Naive thymus-derived CD8-positive, alpha-beta T cell (primary cell): ENCODE measurements around the gene FAM131C. TPM values are rescaled to one million over a fixed set of nuclear protein-coding genes. Genes with fewer than 3 reads are reported as not detected.

Experiments used
- ATAC-seq, 2 donors: fragments of 150-1000 bp; cut with Tn5 transposase in 1 of 2; sonication (Bioruptor Pico), chemical (Tn5 transposase) in 1 of 2; 1 replicate in 1 of 2; 2 replicates in 1 of 2; pipeline ENCODE4 v1.10.0; 2021; ENCODE audit warnings: mild to moderate bottlenecking in 2 of 2, moderate library complexity in 2 of 2
- POLR2A ChIA-PET: fragments of 350-600 bp; sonication (Branson Sonifier 250); formaldehyde crosslinking; loops from one replicate; lab custom pipeline; 2021; ENCODE audit warnings: antibody characterized with exemption; lab: Charles Lee
- DNase-seq, 10 donors: peaks; one replicate each; pipeline versions ENCODE4 v3.0.0 to v3.0.0-alpha.2; 2020 to 2022
- H3K27ac Mint-ChIP-seq, 10 donors: one replicate each; pipeline ENCODE4 v1.8.0; 2020 to 2022; ENCODE audit warnings: mild to moderate bottlenecking in 10 of 10, mixed read lengths in 10 of 10, moderate library complexity in 4 of 10, inconsistent platforms in 1 of 10
- H3K27me3 Mint-ChIP-seq, 5 donors: one replicate each; pipeline ENCODE4 v1.8.0; 2021 to 2022; ENCODE audit warnings: mixed read lengths in 5 of 5
- H3K36me3 Mint-ChIP-seq, 3 donors: one replicate each; pipeline ENCODE4 v1.8.0; 2020 to 2022; ENCODE audit warnings: mixed read lengths in 3 of 3, mild to moderate bottlenecking in 2 of 3, inconsistent platforms in 1 of 3
- H3K4me1 Mint-ChIP-seq, 4 donors: one replicate each; pipeline ENCODE4 v1.8.0; 2021 to 2022; ENCODE audit warnings: mixed read lengths in 4 of 4
- H3K4me3 Mint-ChIP-seq, 10 donors: one replicate each; pipeline ENCODE4 v1.8.0; 2020 to 2022; ENCODE audit warnings: mild to moderate bottlenecking in 10 of 10, mixed read lengths in 10 of 10, moderate library complexity in 6 of 10, inconsistent platforms in 1 of 10
- H3K9me3 Mint-ChIP-seq, 9 donors: one replicate each; pipeline ENCODE4 v1.8.0; 2020 to 2022; ENCODE audit warnings: mixed read lengths in 9 of 9, mild to moderate bottlenecking in 3 of 9, inconsistent platforms in 1 of 9, moderate library complexity in 1 of 9
- polyA plus RNA-seq, 3 donors: library from polyadenylated mRNA; unstranded; fragments of 300-500 nt; fragmentation: Illumina TruSeq; gene quantifications; one replicate each; pipeline ENCODE4 v1.2.3, GENCODE V29; 2021
- total RNA-seq, 8 experiments: library from RNA in 2 of 8; stranded (reverse) in 2 of 8; gene quantifications; one replicate each; pipeline ENCODE4 v1.2.3 and lab custom pipeline; 2021 to 2026

Gene FAM131C
- total and polyA plus RNA-seq, 5 experiments from 2014 or later, result not detected

- peaks cover 8 to 25% (median 14%) of the 10 kb centered on the region in 4 donors for H3K4me1 Mint-ChIP-seq
- H3K4me3 Mint-ChIP-seq, result peak overlapping the region in 7 of 10 donors; percentile 11 to 65 (median 38)
- ATAC-seq, result peak; percentile 23 to 31
- H3K27me3 Mint-ChIP-seq, result peaks cover 12 to 23% (median 15%) of the 10 kb centered on the region in 5 donors
- POLR2A ChIA-PET, result no interaction called here
- no peak for DNase-seq
- H3K27ac Mint-ChIP-seq, result no peak overlapping the region
- H3K36me3 Mint-ChIP-seq, result no peaks in the 10 kb centered on the region
- no peaks in the 10 kb centered on the region for H3K9me3 Mint-ChIP-seq
Measured at GRCh38 chr1:16072616-16073484, 601 bp downstream of the FAM131C start.

GRCh38 chr1:16072095-16072494 lies 1.4 kb downstream of the FAM131C start:
- DNase-seq (no peak), ATAC-seq (no peak)
- H3K27me3 Mint-ChIP-seq, result peaks cover 10 to 27% (median 15%) of the 10 kb centered on the region in 5 donors
- H3K9me3 Mint-ChIP-seq, result no peaks in the 10 kb centered on the region
- H3K27ac Mint-ChIP-seq, result peak overlapping the region in 1 of 10 donors; percentile 14
- no peaks in the 10 kb centered on the region for H3K36me3 Mint-ChIP-seq
- peak overlapping the region in 7 of 10 donors; percentile 33 to 55 (median 45) for H3K4me3 Mint-ChIP-seq
- peaks cover 8 to 25% (median 14%) of the 10 kb centered on the region in 4 donors for H3K4me1 Mint-ChIP-seq
- POLR2A ChIA-PET, result no interaction called here

GRCh38 chr1:16071614-16072013 lies 1.8 kb downstream of the FAM131C start:
- Mint-ChIP-seq H3K36me3 (no peaks in the 10 kb centered on the region), H3K9me3 (no peaks in the 10 kb centered on the region), H3K27me3 (peaks cover 9 to 27% (median 14%) of the 10 kb centered on the region in 5 donors), H3K4me3 (peak overlapping the region in 4 of 10 donors; percentile 33 to 45 (median 39)), H3K27ac (no peak overlapping the region), H3K4me1 (peaks cover 8 to 25% (median 14%) of the 10 kb centered on the region in 4 donors)
- DNase-seq (no peak), ATAC-seq (no peak)
- POLR2A ChIA-PET, result no interaction called here

DNA sequence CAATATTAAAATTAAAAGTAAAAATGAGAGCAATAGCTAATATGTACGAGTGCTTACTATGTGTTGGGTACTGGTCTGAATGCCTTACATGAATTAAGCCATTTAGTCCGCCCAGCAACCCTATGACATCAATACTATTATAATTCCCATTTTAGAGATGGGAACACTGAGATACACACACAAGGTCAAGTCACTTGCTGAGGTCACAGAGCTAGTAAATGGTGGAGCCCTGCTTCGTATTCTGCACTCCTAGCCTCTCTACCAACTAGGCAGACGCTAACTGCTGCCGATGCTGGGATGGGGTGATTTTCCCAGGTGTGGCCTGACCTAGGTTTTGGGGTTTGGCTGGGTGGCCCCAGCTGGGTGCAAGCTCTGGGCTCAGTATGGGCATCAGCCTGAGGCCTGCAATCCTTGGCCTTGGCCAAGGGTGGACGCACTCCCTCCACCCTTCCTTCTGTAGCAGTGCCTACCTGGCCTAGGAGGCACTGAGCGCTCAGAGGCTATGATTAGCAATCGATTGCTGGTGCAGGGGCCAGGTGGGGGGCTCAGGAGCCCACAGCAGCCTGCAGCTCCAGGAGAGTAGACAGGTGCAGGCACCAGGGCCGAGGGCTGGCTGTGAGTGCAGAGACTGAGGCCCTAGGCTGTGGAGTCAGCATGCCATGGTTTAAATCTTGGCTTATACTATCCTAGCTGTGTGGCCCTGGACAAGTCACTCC lies 2.7 kb downstream of the FAM131C start:
- POLR2A ChIA-PET, result interaction anchor here (0.6 kb wide), 1 partner anchor 198 kb away, joined by 3 read pairs; no protein-coding TSS in a partner anchor
- Mint-ChIP-seq H3K36me3 (no peaks in the 10 kb centered on the region), H3K4me3 (no peak overlapping the region), H3K9me3 (no peaks in the 10 kb centered on the region), H3K27me3 (peaks cover 9 to 27% (median 15%) of the 10 kb centered on the region in 5 donors), H3K27ac (no peak overlapping the region), H3K4me1 (peaks cover 8 to 25% (median 14%) of the 10 kb centered on the region in 4 donors)
- no peak for DNase-seq
- ATAC-seq, result no peak

DNA sequence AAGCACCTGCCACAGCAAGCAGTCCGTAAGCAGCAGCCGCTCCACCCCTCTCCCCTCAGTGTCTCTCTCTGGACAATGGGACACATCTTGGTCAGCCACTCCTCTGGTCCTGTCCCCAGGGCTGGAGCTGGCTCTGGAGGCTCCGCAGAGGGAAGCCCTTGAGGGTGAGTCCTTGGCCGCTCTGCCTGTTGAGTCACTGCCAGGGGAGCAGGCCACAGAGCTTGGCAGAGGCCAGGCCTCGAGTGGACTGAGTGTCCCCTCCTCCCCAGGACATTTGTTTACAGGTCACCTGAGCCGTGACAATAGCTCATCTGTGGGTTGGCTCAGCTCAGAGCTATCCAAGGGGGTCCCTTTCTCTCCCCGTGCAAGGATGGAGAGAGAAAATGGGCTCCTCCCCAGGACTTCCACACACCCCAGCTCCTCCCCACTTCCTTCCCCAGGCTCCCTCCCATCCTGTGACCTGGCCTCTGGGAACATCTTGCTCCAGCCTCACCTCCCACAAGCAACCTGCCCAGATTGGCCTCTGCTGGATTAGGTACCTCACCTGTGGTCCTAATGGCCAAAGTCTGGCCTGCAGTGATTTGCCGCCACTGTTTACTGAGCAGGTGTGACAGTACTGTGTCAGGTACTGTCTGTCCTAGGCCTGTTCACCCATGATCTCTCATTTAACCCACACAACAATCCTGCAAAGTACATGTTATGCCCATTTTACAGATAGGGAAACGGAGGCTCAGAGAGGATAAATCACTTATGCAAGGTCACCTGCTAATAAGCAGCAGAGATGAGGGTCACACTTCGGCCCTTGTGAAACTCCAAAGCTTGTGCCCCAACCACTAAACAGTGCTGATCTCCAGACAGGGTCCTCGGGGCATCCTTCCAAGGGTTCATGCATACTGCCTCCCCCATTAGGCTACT lies 4.8 kb downstream of the FAM131C start:
- no peak overlapping the region for H3K4me3 Mint-ChIP-seq
- POLR2A ChIA-PET, result no interaction called here
- H3K4me1 Mint-ChIP-seq, result peaks cover 10 to 32% (median 18%) of the 10 kb centered on the region in 4 donors
- H3K36me3 Mint-ChIP-seq, result no peaks in the 10 kb centered on the region
- H3K9me3 Mint-ChIP-seq, result no peaks in the 10 kb centered on the region
- peaks cover 3 to 28% (median 14%) of the 10 kb centered on the region in 5 donors for H3K27me3 Mint-ChIP-seq
- DNase-seq (no peak), ATAC-seq (no peak)
- H3K27ac Mint-ChIP-seq, result no peak overlapping the region

GRCh38 chr1:16067933-16068332 lies 5.5 kb downstream of the FAM131C start:
- DNase-seq (no peak), ATAC-seq (no peak)
- no peaks in the 10 kb centered on the region for H3K9me3 Mint-ChIP-seq
- peak overlapping the region in 1 of 10 donors; percentile 27 for H3K27ac Mint-ChIP-seq
- POLR2A ChIA-PET, result interaction anchor here (0.5 to 0.6 kb wide), 2 partner anchors 19 to 875 kb away, joined by 3 read pairs; no protein-coding TSS in a partner anchor
- H3K4me1 Mint-ChIP-seq, result peaks cover 10 to 31% (median 18%) of the 10 kb centered on the region in 4 donors
- H3K36me3 Mint-ChIP-seq, result no peaks in the 10 kb centered on the region
- H3K27me3 Mint-ChIP-seq, result peaks cover 3 to 28% (median 14%) of the 10 kb centered on the region in 5 donors
- no peak overlapping the region for H3K4me3 Mint-ChIP-seq

DNA sequence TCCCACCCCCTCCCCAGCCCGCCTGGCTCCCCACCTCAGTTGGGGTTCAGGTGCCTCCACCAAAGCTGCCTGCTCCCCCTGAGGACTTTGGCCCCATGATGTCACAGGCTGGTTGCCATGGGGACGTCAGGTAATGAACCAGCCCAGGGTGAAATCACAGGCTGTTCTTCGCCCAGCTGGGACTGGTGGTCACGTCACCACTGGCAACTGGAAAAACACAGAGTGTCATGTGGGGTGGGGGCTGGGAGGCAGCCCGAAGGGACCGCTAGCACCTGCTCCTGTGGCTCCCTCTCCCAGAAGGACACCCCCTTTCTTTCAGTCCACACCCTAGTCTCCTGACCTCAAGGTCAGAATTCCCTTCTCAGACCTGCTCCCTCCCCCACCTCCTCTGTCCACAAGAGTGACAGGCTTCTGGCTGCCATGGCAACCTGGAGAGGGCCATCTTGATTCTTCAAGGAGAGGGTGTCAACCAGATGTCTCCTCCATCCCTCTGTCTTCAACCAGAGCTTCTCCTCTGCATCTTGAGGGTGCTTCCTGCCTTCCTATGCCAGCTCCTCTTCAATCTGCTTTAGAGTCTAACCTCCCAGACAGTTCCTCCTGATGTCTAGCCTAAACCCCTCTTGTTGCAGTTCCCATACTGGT lies 6.2 kb downstream of the FAM131C start:
- Mint-ChIP-seq H3K36me3 (no peaks in the 10 kb centered on the region), H3K4me1 (peaks cover 10 to 31% (median 18%) of the 10 kb centered on the region in 4 donors), H3K4me3 (no peak overlapping the region), H3K27ac (peak overlapping the region in 1 of 10 donors; percentile 47), H3K9me3 (no peaks in the 10 kb centered on the region), H3K27me3 (peaks cover 3 to 23% (median 14%) of the 10 kb centered on the region in 5 donors)
- POLR2A ChIA-PET, result interaction anchor here (0.5 to 0.6 kb wide), 2 partner anchors 19 to 876 kb away, joined by 3 read pairs; no protein-coding TSS in a partner anchor
- DNase-seq (no peak), ATAC-seq (peak in 1 of 2 donors; percentile 30)

DNA sequence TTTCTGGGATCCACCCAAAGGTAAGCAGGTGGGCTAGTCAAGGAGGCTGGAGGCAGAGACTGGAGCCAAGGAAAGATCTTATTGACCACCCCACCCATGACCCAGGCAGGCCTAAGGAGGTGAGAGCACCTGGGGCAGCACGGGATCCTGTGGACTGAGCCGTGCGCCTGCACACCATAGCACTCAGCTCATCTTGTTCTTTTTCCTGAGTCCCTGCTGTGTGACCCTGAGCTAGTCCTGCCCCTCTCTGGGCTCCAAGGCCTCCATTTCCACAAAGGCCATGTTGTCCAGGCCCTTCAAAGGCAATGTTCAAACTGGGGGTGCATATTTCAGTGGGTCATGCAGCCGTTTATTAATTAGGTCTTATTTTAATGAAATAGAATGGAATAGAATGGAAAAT lies 7.2 kb downstream of the FAM131C start:
- POLR2A ChIA-PET, result no interaction called here
- Mint-ChIP-seq H3K27ac (no peak overlapping the region), H3K27me3 (peaks cover 1 to 21% (median 14%) of the 10 kb centered on the region in 5 donors), H3K4me3 (no peak overlapping the region), H3K4me1 (peaks cover 9 to 31% (median 17%) of the 10 kb centered on the region in 4 donors), H3K36me3 (no peaks in the 10 kb centered on the region), H3K9me3 (no peaks in the 10 kb centered on the region)
- DNase-seq (no peak), ATAC-seq (no peak)

GRCh38 chr1:16065269-16065576 lies 8.2 kb downstream of the FAM131C start:
- H3K27me3 Mint-ChIP-seq, result peaks cover 1 to 21% (median 18%) of the 10 kb centered on the region in 5 donors
- ATAC-seq (no peak), DNase-seq (no peak)
- POLR2A ChIA-PET, result no interaction called here
- H3K9me3 Mint-ChIP-seq, result no peaks in the 10 kb centered on the region
- no peak overlapping the region for H3K4me3 Mint-ChIP-seq
- H3K27ac Mint-ChIP-seq, result peak overlapping the region in 1 of 10 donors; percentile 38
- H3K4me1 Mint-ChIP-seq, result peaks cover 9 to 23% (median 14%) of the 10 kb centered on the region in 4 donors
- no peaks in the 10 kb centered on the region for H3K36me3 Mint-ChIP-seq

GRCh38 chr1:16064536-16065268 lies 8.7 kb downstream of the FAM131C start:
- ATAC-seq, result no peak
- POLR2A ChIA-PET, result no interaction called here
- H3K27me3 Mint-ChIP-seq, result peaks cover 2 to 21% (median 18%) of the 10 kb centered on the region in 5 donors

DNA sequence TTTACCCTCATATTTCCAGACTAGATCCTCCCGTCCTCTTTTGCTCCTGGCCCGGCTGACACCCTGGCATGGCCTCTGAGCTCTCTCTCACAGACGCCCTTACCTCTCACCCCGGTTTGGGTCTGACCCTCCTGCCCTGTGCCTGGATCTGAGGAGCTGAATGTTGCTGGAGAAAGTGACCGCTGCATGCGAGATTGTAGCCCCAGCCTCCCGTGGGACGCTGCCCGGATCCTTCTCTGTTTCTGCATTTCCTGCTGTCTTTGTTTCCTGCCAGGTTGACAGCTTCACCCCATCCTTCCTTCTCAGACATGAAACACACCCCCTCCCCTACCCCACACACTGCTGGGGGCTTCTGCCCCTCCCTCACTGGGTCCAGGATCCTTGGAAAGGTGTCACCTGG lies 9.5 kb downstream of the FAM131C start:
- no peak overlapping the region for H3K4me3 Mint-ChIP-seq
- ATAC-seq, result no peak
- POLR2A ChIA-PET, result no interaction called here

More at GRCh38 chr1:16064536-16065268, 8.7 kb downstream of the FAM131C start:
- Mint-ChIP-seq H3K9me3 (no peaks in the 10 kb centered on the region), H3K36me3 (no peaks in the 10 kb centered on the region), H3K4me3 (no peak overlapping the region), H3K4me1 (peaks cover 7 to 18% (median 10%) of the 10 kb centered on the region in 4 donors), H3K27ac (peak overlapping the region in 2 of 10 donors; percentile 38 to 46)
- no peak for DNase-seq

More for the DNA sequence above, 9.5 kb downstream of the FAM131C start:
- peak overlapping the region in 2 of 10 donors; percentile 38 to 46 for H3K27ac Mint-ChIP-seq
- peaks cover 2 to 21% (median 18%) of the 10 kb centered on the region in 5 donors for H3K27me3 Mint-ChIP-seq
- DNase-seq, result no peak
- H3K9me3 Mint-ChIP-seq, result no peaks in the 10 kb centered on the region
- H3K36me3 Mint-ChIP-seq, result no peaks in the 10 kb centered on the region
- peaks cover 7 to 18% (median 10%) of the 10 kb centered on the region in 4 donors for H3K4me1 Mint-ChIP-seq
